ENCODE data around the gene ZNF202. TPM values are rescaled to one million over a fixed set of nuclear protein-coding genes. Genes with fewer than 3 reads are reported as not detected.

Gene ZNF202
- total RNA-seq, 1 donor from 2014 or later = 27.8 TPM

- TF ChIP-seq CTCF (IDR thresholded peaks at IDR 0.05) = no peak
- H3K9me3 Mint-ChIP-seq = no peaks in the 10 kb centered on the region
- CTCF ChIA-PET = interaction anchor here (0.9 to 6.8 kb wide), 11 partner anchors 9 to 300 kb away, joined by 3 to 89 read pairs (median 6); partner anchors contain the start of gene SCN3B
- DNase-seq (no peak), ATAC-seq (ENCODE audit: low read depth) (peak; percentile 37)
- no peak overlapping the region for H3K27ac Mint-ChIP-seq
- H3K27me3 Mint-ChIP-seq = peaks cover 6% of the 10 kb centered on the region
- peaks cover 7% of the 10 kb centered on the region for H3K4me1 Mint-ChIP-seq
- POLR2A ChIA-PET = no interaction called here
- no peaks in the 10 kb centered on the region for H3K36me3 Mint-ChIP-seq (ENCODE audit: low read depth)
- intact Hi-C loops (cut with micrococcal nuclease) = loop anchor here (1.0 to 5.0 kb wide), 3 partner anchors 66 to 300 kb away; no protein-coding TSS in a partner anchor
- no peak overlapping the region for H3K4me3 Mint-ChIP-seq
These were observed 33.8 kb downstream of the ZNF202 start for GRCh38 chr11:123707606-123708205.

GRCh38 chr11:123707206-123707605, 34.3 kb downstream of the ZNF202 start:
- no peak overlapping the region for H3K27ac Mint-ChIP-seq
- no peaks in the 10 kb centered on the region for H3K36me3 Mint-ChIP-seq (ENCODE audit: low read depth)
- no peaks in the 10 kb centered on the region for H3K9me3 Mint-ChIP-seq
- ChIA-PET POLR2A (interaction anchor here (0.7 kb wide), 1 partner anchor 130 kb away, joined by 3 read pairs; no protein-coding TSS in a partner anchor), CTCF (interaction anchor here (0.9 to 6.8 kb wide), 10 partner anchors 8 to 300 kb away, joined by 3 to 89 read pairs (median 6); partner anchors contain the start of gene SCN3B)
- no peak for ATAC-seq (ENCODE audit: low read depth)
- intact Hi-C loops (cut with micrococcal nuclease) = loop anchor here (1.0 to 5.0 kb wide), 3 partner anchors 66 to 300 kb away; no protein-coding TSS in a partner anchor
- H3K4me1 Mint-ChIP-seq = peaks cover 12% of the 10 kb centered on the region
- no peak for DNase-seq
- H3K4me3 Mint-ChIP-seq = no peak overlapping the region
- H3K27me3 Mint-ChIP-seq = peaks cover 6% of the 10 kb centered on the region
- TF ChIP-seq CTCF (IDR thresholded peaks at IDR 0.05) = no peak

- no peak for TF ChIP-seq CTCF (IDR thresholded peaks at IDR 0.05)
- DNase-seq (no peak), ATAC-seq (ENCODE audit: low read depth) (no peak)
- POLR2A ChIA-PET = no interaction called here
- intact Hi-C loops (cut with micrococcal nuclease) = no loop called here
- H3K27ac Mint-ChIP-seq = no peak overlapping the region
- H3K27me3 Mint-ChIP-seq = peaks cover 4% of the 10 kb centered on the region
- H3K36me3 Mint-ChIP-seq (ENCODE audit: low read depth) = no peaks in the 10 kb centered on the region
- no peak overlapping the region for H3K4me3 Mint-ChIP-seq
- H3K4me1 Mint-ChIP-seq = peaks cover 16% of the 10 kb centered on the region
- CTCF ChIA-PET = no interaction called here
- no peaks in the 10 kb centered on the region for H3K9me3 Mint-ChIP-seq
These were observed 37.1 kb downstream of the ZNF202 start for GRCh38 chr11:123704341-123704740.

GRCh38 chr11:123702696-123703095, 38.8 kb downstream of the ZNF202 start:
- Mint-ChIP-seq H3K27ac (no peak overlapping the region), H3K9me3 (no peaks in the 10 kb centered on the region), H3K4me3 (no peak overlapping the region), H3K27me3 (peaks cover 7% of the 10 kb centered on the region), H3K36me3 (ENCODE audit: low read depth) (no peaks in the 10 kb centered on the region), H3K4me1 (peaks cover 18% of the 10 kb centered on the region)
- intact Hi-C loops (cut with micrococcal nuclease) = no loop called here
- POLR2A ChIA-PET = no interaction called here
- CTCF ChIA-PET = interaction anchor here (1.0 kb wide), 1 partner anchor 9 kb away, joined by 3 read pairs; no protein-coding TSS in a partner anchor
- ATAC-seq (ENCODE audit: low read depth) (no peak), DNase-seq (no peak)
- TF ChIP-seq CTCF (IDR thresholded peaks at IDR 0.05) = no peak

- ChIA-PET POLR2A (no interaction called here), CTCF (interaction anchor here (1.0 kb wide), 1 partner anchor 9 kb away, joined by 3 read pairs; no protein-coding TSS in a partner anchor)
- Mint-ChIP-seq H3K36me3 (ENCODE audit: low read depth) (no peaks in the 10 kb centered on the region), H3K9me3 (no peaks in the 10 kb centered on the region), H3K27ac (no peak overlapping the region), H3K4me1 (peaks cover 14% of the 10 kb centered on the region), H3K4me3 (peak overlapping the region; percentile 26), H3K27me3 (peaks cover 7% of the 10 kb centered on the region)
- no peak for ATAC-seq (ENCODE audit: low read depth)
- intact Hi-C loops (cut with micrococcal nuclease) = no loop called here
- no peak for DNase-seq
- TF ChIP-seq CTCF (IDR thresholded peaks at IDR 0.05) = no peak
These were observed 39.3 kb downstream of the ZNF202 start for GRCh38 chr11:123702139-123702538.

Data from activated B cell treated with CpG ODN at 0.5 μM for 24 hours (primary cell).